Keratinocyte (primary cell): ENCODE measurements around the gene TRIM8.

Source experiments
- CTCF ChIP-seq, 3 experiments: IDR thresholded peaks in 1 of 3; conservative IDR thresholded peaks in 1 of 3; optimal IDR thresholded peaks in 1 of 3; 2 replicates in 2 of 3; 3 replicates in 1 of 3; pipeline versions ENCODE3 to v1.5.1; 2011; ENCODE audit warnings: low read length in 3 of 3, mild to moderate bottlenecking in 3 of 3, moderate library complexity in 2 of 3, control low read depth in 1 of 3, inconsistent platforms in 1 of 3; ENCODE audit not compliant: insufficient read depth in 2 of 3; ENCODE audit errors: extremely low read depth in 1 of 3
- EZH2 ChIP-seq: IDR thresholded peaks from one replicate; pipeline ENCODE4 v1.6.1; 2012; ENCODE audit warnings: inconsistent platforms, mild to moderate bottlenecking, low read length, moderate library complexity

- TF ChIP-seq CTCF (optimal IDR thresholded peaks at IDR 0.05 in 1 of 3, IDR thresholded peaks at IDR 0.05 in 1 of 3, conservative IDR thresholded peaks at IDR 0.05 in 1 of 3; ENCODE audit: extremely low read depth in 1 of 3, insufficient read depth in 2 of 3, low read length in 3 of 3) (no peak), EZH2 (no peak)
Measured at GRCh38 chr10:102677331-102678067, 33.2 kb downstream of the TRIM8 start.
